Loucy (cell line): ENCODE measurements around the gene ARHGAP31.

Source experiments
- H2AFZ ChIP-seq: fragments of 200-600 bp; sonication (generic); 2 replicates; pipeline ENCODE4 v1.6.0; 2016; ENCODE audit warnings: antibody characterized with exemption, mild to moderate bottlenecking, low read length, moderate library complexity
- H3F3A ChIP-seq: fragments of 200-600 bp; 2 replicates; pipeline ENCODE4 v1.6.0; 2016; ENCODE audit warnings: antibody characterized with exemption, low read depth, mild to moderate bottlenecking
- H3K27me3 ChIP-seq: fragments of 200-600 bp; sonication (generic); 2 replicates; pipeline ENCODE4 v1.6.1; 2014; ENCODE audit warnings: low read length, mild to moderate bottlenecking; ENCODE audit not compliant: insufficient read depth, poor library complexity, severe bottlenecking
- H3K36me3 ChIP-seq: fragments of 200-600 bp; sonication (generic); 2 replicates; pipeline ENCODE4 v1.6.1; 2016; ENCODE audit warnings: low read length; ENCODE audit not compliant: insufficient read depth
- H3K4me1 ChIP-seq: fragments of 200-600 bp; sonication (generic); 2 replicates; pipeline ENCODE4 v1.5.1; 2014; ENCODE audit warnings: low read length, mild to moderate bottlenecking; ENCODE audit not compliant: insufficient read depth, poor library complexity, severe bottlenecking
- H3K4me2 ChIP-seq: fragments of 200-600 bp; sonication (generic); 2 replicates; pipeline ENCODE4 v1.6.0; 2014; ENCODE audit warnings: antibody characterized with exemption, low read length, low read depth, mild to moderate bottlenecking; ENCODE audit not compliant: poor library complexity, severe bottlenecking
- H3K4me3 ChIP-seq: fragments of 200-600 bp; sonication (generic); 2 replicates; pipeline ENCODE4 v1.5.1; 2014; ENCODE audit warnings: low read length, mild to moderate bottlenecking, mixed read lengths; ENCODE audit not compliant: poor library complexity, severe bottlenecking
- H3K79me2 ChIP-seq: fragments of 200-600 bp; sonication (generic); 2 replicates; pipeline ENCODE4 v1.6.1; 2014; ENCODE audit warnings: low read length; ENCODE audit not compliant: insufficient read depth
- H3K9ac ChIP-seq: fragments of 200-600 bp; sonication (generic); 2 replicates; pipeline ENCODE4 v1.6.0; 2014; ENCODE audit warnings: mild to moderate bottlenecking, low read depth, low read length, moderate library complexity; ENCODE audit not compliant: poor library complexity, severe bottlenecking
- H3K9me2 ChIP-seq: fragments of 200-600 bp; sonication (generic); replicated peaks from 2 replicates; pipeline ENCODE4 v1.6.1; 2016; ENCODE audit warnings: low read depth, low read length, mixed read lengths
- H3K9me3 ChIP-seq: fragments of 200-600 bp; sonication (generic); 2 replicates; pipeline ENCODE4 v1.6.1; 2014; ENCODE audit warnings: mild to moderate bottlenecking, antibody characterized with exemption, low read length, low read depth; ENCODE audit not compliant: insufficient read depth
- H4K20me1 ChIP-seq: fragments of 200-600 bp; sonication (generic); 2 replicates; pipeline ENCODE4 v1.6.0; 2014; ENCODE audit warnings: antibody characterized with exemption, low read length, mild to moderate bottlenecking; ENCODE audit not compliant: insufficient read depth, poor library complexity, severe bottlenecking
- CTCF ChIP-seq: fragments of 200-600 bp; sonication (generic); conservative IDR thresholded peaks from 2 replicates; pipeline ENCODE4 v1.5.1; 2014; ENCODE audit warnings: mild to moderate bottlenecking, antibody characterized with exemption, low read length
- EZH2phosphoT487 ChIP-seq: fragments of 200-600 bp; IDR thresholded peaks from 2 replicates; pipeline ENCODE4 v1.6.1; 2018; ENCODE audit warnings: antibody characterized with exemption, mild to moderate bottlenecking, moderate library complexity, borderline replicate concordance

The ARHGAP31 gene

GRCh38 chr3:119301662-119302061 lies 7.5 kb downstream of the ARHGAP31 start:
- Histone ChIP-seq H3K36me3 (no peaks in the 10 kb centered on the region), H3K9me3 (no peaks in the 10 kb centered on the region), H2AFZ (no peak overlapping the region), H3F3A (no peaks in the 10 kb centered on the region), H3K4me2 (peak overlapping the region; percentile 19), H3K27me3 (no peaks in the 10 kb centered on the region), H3K9ac (no peak overlapping the region), H4K20me1 (no peaks in the 10 kb centered on the region), H3K4me1 (peaks cover 52% of the 10 kb centered on the region), H3K79me2 (0 out of 2 replicates have a peak, but pooled peaks cover 7% of the 10 kb centered on the region), H3K9me2 (no peaks in the 10 kb centered on the region), H3K4me3 (no peak overlapping the region)
- TF ChIP-seq EZH2phosphoT487 (no peak), CTCF (no peak)

- no peak overlapping the region for H3K4me2 ChIP-seq
- no peaks in the 10 kb centered on the region for H3K36me3 ChIP-seq
- H3F3A ChIP-seq, result no peaks in the 10 kb centered on the region
- no peaks in the 10 kb centered on the region for H3K79me2 ChIP-seq
- H4K20me1 ChIP-seq, result no peaks in the 10 kb centered on the region
- H2AFZ ChIP-seq, result no peak overlapping the region
- no peaks in the 10 kb centered on the region for H3K9me3 ChIP-seq
- no peak overlapping the region for H3K9ac ChIP-seq
- H3K27me3 ChIP-seq, result no peaks in the 10 kb centered on the region
- no peaks in the 10 kb centered on the region for H3K9me2 ChIP-seq
- H3K4me1 ChIP-seq, result peaks cover 39% of the 10 kb centered on the region
- TF ChIP-seq CTCF, result no peak
- TF ChIP-seq EZH2phosphoT487, result no peak
- H3K4me3 ChIP-seq, result no peak overlapping the region
These were observed 8.7 kb downstream of the ARHGAP31 start for GRCh38 chr3:119302697-119303551.

GRCh38 chr3:119304201-119304713 lies 10.1 kb downstream of the ARHGAP31 start:
- Histone ChIP-seq H3F3A (no peaks in the 10 kb centered on the region), H2AFZ (no peak overlapping the region), H3K4me2 (no peak overlapping the region)

More at GRCh38 chr3:119304201-119304713, 10.1 kb downstream of the ARHGAP31 start:
- Histone ChIP-seq H3K9me3 (no peaks in the 10 kb centered on the region), H3K9me2 (no peaks in the 10 kb centered on the region), H3K4me3 (no peak overlapping the region), H3K36me3 (no peaks in the 10 kb centered on the region), H3K9ac (no peak overlapping the region), H4K20me1 (no peaks in the 10 kb centered on the region), H3K79me2 (no peaks in the 10 kb centered on the region), H3K27me3 (no peaks in the 10 kb centered on the region), H3K4me1 (peaks cover 27% of the 10 kb centered on the region)
- TF ChIP-seq EZH2phosphoT487 (no peak), CTCF (no peak)
